OCI-LY7 (cell line): ENCODE results near the gene NR3C1. TPM values are rescaled to one million over a fixed set of nuclear protein-coding genes. Genes with fewer than 3 reads are reported as not detected.

Experiments used
- BruUV-seq: library from RNA; stranded (reverse); fragments of 400-500 nt; replicated peaks from 2 replicates; lab custom pipeline; 2021; lab: Mats Ljungman, UMichigan
- CTCF ChIA-PET: fragments of 300-600 bp; sonication (Branson Sonifier 250); formaldehyde crosslinking; loops from one replicate; lab custom pipeline; 2022; ENCODE audit warnings: antibody characterized with exemption; ENCODE audit not compliant: unreplicated experiment; lab: Charles Lee
- POLR2A ChIA-PET: fragments of 300-600 bp; sonication (Branson Sonifier 250); formaldehyde crosslinking; loops from one replicate; lab custom pipeline; 2022; ENCODE audit warnings: antibody characterized with exemption; lab: Charles Lee
- DNase-seq: peaks from one replicate; pipeline ENCODE4 v3.0.0-alpha.2; 2015; ENCODE audit warnings: low spot score
- H2AFZ ChIP-seq: fragments of 200-600 bp; sonication (generic), shearing (Covaris generic); 2 replicates; pipeline ENCODE4 v1.6.1; 2014; ENCODE audit warnings: mild to moderate bottlenecking, antibody characterized with exemption, low read length, moderate library complexity
- H3K27ac ChIP-seq: fragments of 200-600 bp; sonication (generic); 2 replicates; pipeline ENCODE4 v1.5.1; 2014; ENCODE audit warnings: mixed run types, low read depth, mild to moderate bottlenecking, moderate library complexity, low read length, inconsistent platforms; ENCODE audit not compliant: poor library complexity, severe bottlenecking
- H3K36me3 ChIP-seq: fragments of 200-600 bp; sonication (generic); 2 replicates; pipeline ENCODE4 v1.6.1; 2014; ENCODE audit warnings: mild to moderate bottlenecking, antibody characterized with exemption, low read length, moderate library complexity, mixed read lengths; ENCODE audit not compliant: insufficient read depth
- H3K4me1 ChIP-seq: fragments of 200-600 bp; sonication (generic); 2 replicates; pipeline ENCODE4 v1.5.1; 2014; ENCODE audit warnings: mild to moderate bottlenecking, low read length; ENCODE audit not compliant: insufficient read depth, poor library complexity, severe bottlenecking
- H3K4me2 ChIP-seq: fragments of 200-600 bp; sonication (generic); 2 replicates; pipeline ENCODE4 v1.6.1; 2014; ENCODE audit warnings: mild to moderate bottlenecking, low read length
- H3K4me3 ChIP-seq: fragments of 200-600 bp; sonication (generic); 2 replicates; pipeline ENCODE4 v1.5.1; 2014; ENCODE audit warnings: mild to moderate bottlenecking, low read depth, low read length; ENCODE audit not compliant: poor library complexity, severe bottlenecking
- H3K79me2 ChIP-seq: fragments of 200-600 bp; sonication (generic); 2 replicates; pipeline ENCODE4 v1.6.1; 2016; ENCODE audit warnings: low read depth, mild to moderate bottlenecking, low read length, moderate library complexity, mixed read lengths; ENCODE audit not compliant: insufficient read depth
- H3K9me2 ChIP-seq: fragments of 200-600 bp; sonication (generic); 2 replicates; pipeline ENCODE4 v1.6.1; 2016; ENCODE audit warnings: mild to moderate bottlenecking, low read length, mixed read lengths; ENCODE audit not compliant: insufficient read depth
- H3K9me3 ChIP-seq: fragments of 200-600 bp; sonication (generic); 2 replicates; pipeline ENCODE4 v1.6.1; 2014; ENCODE audit warnings: mild to moderate bottlenecking, mixed run types, low read length, mixed read lengths
- H4K20me1 ChIP-seq: fragments of 200-600 bp; sonication (generic); 2 replicates; pipeline ENCODE4 v1.6.1; 2014; ENCODE audit warnings: mild to moderate bottlenecking, antibody characterized with exemption, low read length, moderate library complexity, mixed read lengths; ENCODE audit not compliant: insufficient read depth
- CTCF ChIP-seq: fragments of 200-600 bp; sonication (generic); conservative IDR thresholded peaks from 2 replicates; pipeline ENCODE4 v1.5.1; 2014; ENCODE audit warnings: mild to moderate bottlenecking, antibody characterized with exemption, low read length, moderate library complexity, mixed read lengths
- EZH2phosphoT487 ChIP-seq: fragments of 200-600 bp; sonication (generic); IDR thresholded peaks from 2 replicates; pipeline ENCODE4 v1.6.1; 2018; ENCODE audit warnings: low read depth, borderline replicate concordance, mild to moderate bottlenecking, mixed run types, antibody characterized with exemption, low read length, moderate library complexity, mixed read lengths
- intact Hi-C: fragments of 100-400 bp; cut with micrococcal nuclease; formaldehyde crosslinking; loops from one replicate; pipeline ENCODE4 v1.10.0; 2022; ENCODE audit not compliant: unreplicated experiment
- total RNA-seq, 2 experiments: library from RNA; depleted of rRNA in 1 of 2; stranded (reverse); fragments of >200 nt in 1 of 2; shearing (Covaris generic) in 1 of 2; gene quantifications; 2 replicates each; pipeline ENCODE4 v1.2.3, GENCODE V29; 2014 to 2022

Gene NR3C1
- total RNA-seq, 2 experiments from 2014 or later = 45.6 to 106 TPM

GRCh38 chr5:143416411-143416810 is 12.9 kb upstream of the NR3C1 start:
- Histone ChIP-seq H3K4me2 (peak overlapping the region; percentile 76), H3K9me3 (no peaks in the 10 kb centered on the region), H3K79me2 (peaks cover 63% of the 10 kb centered on the region; the same call in 1 of the 2 replicates), H3K4me3 (no peak overlapping the region), H2AFZ (peak overlapping the region; percentile 12; the same call in 1 of the 2 replicates), H4K20me1 (no peaks in the 10 kb centered on the region), H3K4me1 (peaks cover 74% of the 10 kb centered on the region), H3K9me2 (no peaks in the 10 kb centered on the region), H3K27ac (no peak overlapping the region), H3K36me3 (peaks cover 5% of the 10 kb centered on the region)
- intact Hi-C loops = no loop called here
- TF ChIP-seq CTCF (no peak), EZH2phosphoT487 (no peak)
- BruUV-seq = TSS peak; percentile 12
- ChIA-PET POLR2A (interaction anchor here (0.6 to 10.3 kb wide), 6 partner anchors 9 to 135 kb away, joined by 3 to 119 read pairs (median 6); no protein-coding TSS in a partner anchor), CTCF (no interaction called here)
- no peak for DNase-seq

GRCh38 chr5:143413958-143414669 is 10.6 kb upstream of the NR3C1 start:
- peaks cover 74% of the 10 kb centered on the region for H3K4me1 ChIP-seq
- H4K20me1 ChIP-seq = no peaks in the 10 kb centered on the region
- intact Hi-C loops = loop anchor here (1.0 kb wide), 1 partner anchor 21 kb away; no protein-coding TSS in a partner anchor
- peak overlapping the region; percentile 37; the same call in 1 of the 2 replicates for H2AFZ ChIP-seq
- H3K9me3 ChIP-seq = no peaks in the 10 kb centered on the region
- DNase-seq = peak; percentile 69
- H3K27ac ChIP-seq = peak overlapping the region; percentile 68
- no peak for TF ChIP-seq EZH2phosphoT487
- peak; percentile 53 for TF ChIP-seq CTCF
- CTCF ChIA-PET = no interaction called here
- POLR2A ChIA-PET = interaction anchor here (0.7 to 10.3 kb wide), 12 partner anchors 9 to 408 kb away, joined by 3 to 119 read pairs (median 7); partner anchors contain the start of gene NR3C1
- H3K4me2 ChIP-seq = peak overlapping the region; percentile 76
- H3K36me3 ChIP-seq = peaks cover 10% of the 10 kb centered on the region
- no peaks in the 10 kb centered on the region for H3K9me2 ChIP-seq
- peak overlapping the region; percentile 55 for H3K4me3 ChIP-seq
- BruUV-seq = no TSS peak
- peaks cover 56% of the 10 kb centered on the region; the same call in 1 of the 2 replicates for H3K79me2 ChIP-seq
